C4-2B (cell line): ENCODE measurements around the gene REPIN1.

Experiments used
- CTCF ChIP-seq: fragments of 450-650 bp; conservative IDR thresholded peaks from 2 replicates; pipeline ENCODE4 v1.5.1; 2017; ENCODE audit warnings: mild to moderate bottlenecking
- ZFX ChIP-seq: fragments of 450-650 bp; IDR thresholded peaks from 2 replicates; pipeline ENCODE4 v1.6.1; 2017

- TF ChIP-seq CTCF (no peak), ZFX (no peak)
Measured at GRCh38 chr7:150372271-150373048, 3.8 kb downstream of the REPIN1 start.
